ENCODE data around the gene GDF10. TPM values are rescaled to one million over a fixed set of nuclear protein-coding genes. Genes with fewer than 3 reads are reported as not detected.

GDF10 gene
- total RNA-seq, 1 experiment from 2014 or later: 0.24 TPM

- ChIA-PET CTCF (interaction anchor here (0.7 to 1.7 kb wide), 5 partner anchors 13 to 45 kb away, joined by 3 to 14 read pairs (median 9); partner anchors contain the start of gene ZNF488), POLR2A (no interaction called here)
- DNase-seq (ENCODE audit: low spot score): no peak
- Mint-ChIP-seq H3K27ac (no peak overlapping the region), H3K4me3 (no peak overlapping the region), H3K36me3 (no peaks in the 10 kb centered on the region), H3K9me3 (no peaks in the 10 kb centered on the region), H3K4me1 (peaks cover 21% of the 10 kb centered on the region), H3K27me3 (ENCODE audit: low read depth) (no peaks in the 10 kb centered on the region)
- TF ChIP-seq, protein P1, sequence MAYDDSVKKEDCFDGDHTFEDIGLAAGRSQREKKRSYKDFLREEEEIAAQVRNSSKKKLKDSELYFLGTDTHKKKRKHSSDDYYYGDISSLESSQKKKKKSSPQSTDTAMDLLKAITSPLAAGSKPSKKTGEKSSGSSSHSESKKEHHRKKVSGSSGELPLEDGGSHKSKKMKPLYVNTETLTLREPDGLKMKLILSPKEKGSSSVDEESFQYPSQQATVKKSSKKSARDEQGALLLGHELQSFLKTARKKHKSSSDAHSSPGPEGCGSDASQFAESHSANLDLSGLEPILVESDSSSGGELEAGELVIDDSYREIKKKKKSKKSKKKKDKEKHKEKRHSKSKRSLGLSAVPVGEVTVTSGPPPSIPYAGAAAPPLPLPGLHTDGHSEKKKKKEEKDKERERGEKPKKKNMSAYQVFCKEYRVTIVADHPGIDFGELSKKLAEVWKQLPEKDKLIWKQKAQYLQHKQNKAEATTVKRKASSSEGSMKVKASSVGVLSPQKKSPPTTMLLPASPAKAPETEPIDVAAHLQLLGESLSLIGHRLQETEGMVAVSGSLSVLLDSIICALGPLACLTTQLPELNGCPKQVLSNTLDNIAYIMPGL (CRISPR knock-in tag; IDR thresholded peaks at IDR 0.05): no peak
- TF ChIP-seq ETV6 (CRISPR knock-in tag; IDR thresholded peaks at IDR 0.05): no peak
- TF ChIP-seq ATF3 (CRISPR knock-in tag; conservative IDR thresholded peaks at IDR 0.05): no peak
- no peak for TF ChIP-seq ZNF219 (CRISPR knock-in tag; IDR thresholded peaks at IDR 0.05; ENCODE audit: borderline replicate concordance)
- TF ChIP-seq MXD4 (CRISPR knock-in tag; IDR thresholded peaks at IDR 0.05; ENCODE audit: borderline replicate concordance): no peak
- TF ChIP-seq NFE2L1 (CRISPR knock-in tag; IDR thresholded peaks at IDR 0.05): no peak
- no peak for TF ChIP-seq ZNF317 (CRISPR knock-in tag; IDR thresholded peaks at IDR 0.05; ENCODE audit: borderline replicate concordance, low read depth)
- no peak for TF ChIP-seq FOXP1 (CRISPR knock-in tag; IDR thresholded peaks at IDR 0.05; ENCODE audit: borderline replicate concordance)
- TF ChIP-seq ESRRA (CRISPR knock-in tag; IDR thresholded peaks at IDR 0.05; ENCODE audit: borderline replicate concordance): no peak
- TF ChIP-seq TEAD1 (CRISPR knock-in tag; IDR thresholded peaks at IDR 0.05): no peak
- TF ChIP-seq PRRX2 (CRISPR knock-in tag; IDR thresholded peaks at IDR 0.05): no peak
- TF ChIP-seq ZNF121 (CRISPR knock-in tag; IDR thresholded peaks at IDR 0.05): no peak
- TF ChIP-seq CREB1 (CRISPR knock-in tag; IDR thresholded peaks at IDR 0.05): no peak
- no peak for TF ChIP-seq ZMAT4 (CRISPR knock-in tag; IDR thresholded peaks at IDR 0.05)
- no peak for TF ChIP-seq RORB (CRISPR knock-in tag; IDR thresholded peaks at IDR 0.05)
- no peak for ATAC-seq
These were observed 39.3 kb downstream of the GDF10 start for GRCh38 chr10:47339186-47339735.

GRCh38 chr10:47339759-47340607, 40.0 kb downstream of the GDF10 start:
- no peak for DNase-seq (ENCODE audit: low spot score)
- CTCF ChIA-PET: interaction anchor here (0.7 to 1.7 kb wide), 23 partner anchors 9 to 345 kb away, joined by 3 to 14 read pairs (median 5); partner anchors contain the start of genes GDF10 and ZNF488
- Mint-ChIP-seq H3K27ac (no peak overlapping the region), H3K4me1 (peaks cover 21% of the 10 kb centered on the region), H3K9me3 (no peaks in the 10 kb centered on the region), H3K27me3 (ENCODE audit: low read depth) (no peaks in the 10 kb centered on the region), H3K4me3 (no peak overlapping the region), H3K36me3 (no peaks in the 10 kb centered on the region)
- POLR2A ChIA-PET: no interaction called here
- no peak; the same call in 1 of the 2 replicates for ATAC-seq
- TF ChIP-seq ZNF121 (CRISPR knock-in tag; IDR thresholded peaks at IDR 0.05) (no peak), RORB (CRISPR knock-in tag; IDR thresholded peaks at IDR 0.05) (no peak), KAT7 (CRISPR knock-in tag; IDR thresholded peaks at IDR 0.05; ENCODE audit: borderline replicate concordance) (no peak), ZNF317 (CRISPR knock-in tag; IDR thresholded peaks at IDR 0.05; ENCODE audit: borderline replicate concordance, low read depth) (no peak), ZNF425 (CRISPR knock-in tag; conservative IDR thresholded peaks at IDR 0.05) (no peak), TP53 (CRISPR knock-in tag; IDR thresholded peaks at IDR 0.05) (no peak), FOXK1 (CRISPR knock-in tag; IDR thresholded peaks at IDR 0.05) (no peak), NFE2L1 (CRISPR knock-in tag; IDR thresholded peaks at IDR 0.05) (no peak), ETV6 (CRISPR knock-in tag; IDR thresholded peaks at IDR 0.05) (no peak), HMGA2 (CRISPR knock-in tag; IDR thresholded peaks at IDR 0.05) (no peak)
- TF ChIP-seq, protein P2, sequence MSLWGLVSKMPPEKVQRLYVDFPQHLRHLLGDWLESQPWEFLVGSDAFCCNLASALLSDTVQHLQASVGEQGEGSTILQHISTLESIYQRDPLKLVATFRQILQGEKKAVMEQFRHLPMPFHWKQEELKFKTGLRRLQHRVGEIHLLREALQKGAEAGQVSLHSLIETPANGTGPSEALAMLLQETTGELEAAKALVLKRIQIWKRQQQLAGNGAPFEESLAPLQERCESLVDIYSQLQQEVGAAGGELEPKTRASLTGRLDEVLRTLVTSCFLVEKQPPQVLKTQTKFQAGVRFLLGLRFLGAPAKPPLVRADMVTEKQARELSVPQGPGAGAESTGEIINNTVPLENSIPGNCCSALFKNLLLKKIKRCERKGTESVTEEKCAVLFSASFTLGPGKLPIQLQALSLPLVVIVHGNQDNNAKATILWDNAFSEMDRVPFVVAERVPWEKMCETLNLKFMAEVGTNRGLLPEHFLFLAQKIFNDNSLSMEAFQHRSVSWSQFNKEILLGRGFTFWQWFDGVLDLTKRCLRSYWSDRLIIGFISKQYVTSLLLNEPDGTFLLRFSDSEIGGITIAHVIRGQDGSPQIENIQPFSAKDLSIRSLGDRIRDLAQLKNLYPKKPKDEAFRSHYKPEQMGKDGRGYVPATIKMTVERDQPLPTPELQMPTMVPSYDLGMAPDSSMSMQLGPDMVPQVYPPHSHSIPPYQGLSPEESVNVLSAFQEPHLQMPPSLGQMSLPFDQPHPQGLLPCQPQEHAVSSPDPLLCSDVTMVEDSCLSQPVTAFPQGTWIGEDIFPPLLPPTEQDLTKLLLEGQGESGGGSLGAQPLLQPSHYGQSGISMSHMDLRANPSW (CRISPR knock-in tag; conservative IDR thresholded peaks at IDR 0.05; ENCODE audit: low read depth): no peak
- TF ChIP-seq, protein P3, sequence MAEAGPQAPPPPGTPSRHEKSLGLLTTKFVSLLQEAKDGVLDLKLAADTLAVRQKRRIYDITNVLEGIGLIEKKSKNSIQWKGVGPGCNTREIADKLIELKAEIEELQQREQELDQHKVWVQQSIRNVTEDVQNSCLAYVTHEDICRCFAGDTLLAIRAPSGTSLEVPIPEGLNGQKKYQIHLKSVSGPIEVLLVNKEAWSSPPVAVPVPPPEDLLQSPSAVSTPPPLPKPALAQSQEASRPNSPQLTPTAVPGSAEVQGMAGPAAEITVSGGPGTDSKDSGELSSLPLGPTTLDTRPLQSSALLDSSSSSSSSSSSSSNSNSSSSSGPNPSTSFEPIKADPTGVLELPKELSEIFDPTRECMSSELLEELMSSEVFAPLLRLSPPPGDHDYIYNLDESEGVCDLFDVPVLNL (CRISPR knock-in tag; IDR thresholded peaks at IDR 0.05; ENCODE audit: borderline replicate concordance, low read depth): no peak
- TF ChIP-seq, protein P1 (CRISPR knock-in tag; IDR thresholded peaks at IDR 0.05): no peak

Measured in WTC11 (cell line).